ES-I3 (cell line): ENCODE results near the gene BST2.
A peak's percentile ranks its signal among the peaks of the same experiment; 100 is the strongest.

Experiments
- H3K36me3 ChIP-seq: 2 replicates; pipeline ENCODE4 v1.6.1; 2013; ENCODE audit warnings: mild to moderate bottlenecking, low read length, control low read depth, moderate library complexity; ENCODE audit not compliant: insufficient read depth
- H3K4me1 ChIP-seq: 2 replicates; pipeline ENCODE4 v1.6.1; 2013; ENCODE audit warnings: mild to moderate bottlenecking, control low read depth, low read length; ENCODE audit not compliant: insufficient read depth
- H3K9ac ChIP-seq: 2 replicates; pipeline ENCODE4 v1.6.1; 2013; ENCODE audit warnings: low read depth, mild to moderate bottlenecking, low read length, moderate library complexity
- H3K9me3 ChIP-seq: 2 replicates; pipeline ENCODE4 v1.6.1; 2013; ENCODE audit warnings: mild to moderate bottlenecking, low read length, moderate library complexity; ENCODE audit not compliant: control insufficient read depth, insufficient read depth

The BST2 gene, protein sequence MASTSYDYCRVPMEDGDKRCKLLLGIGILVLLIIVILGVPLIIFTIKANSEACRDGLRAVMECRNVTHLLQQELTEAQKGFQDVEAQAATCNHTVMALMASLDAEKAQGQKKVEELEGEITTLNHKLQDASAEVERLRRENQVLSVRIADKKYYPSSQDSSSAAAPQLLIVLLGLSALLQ

DNA sequence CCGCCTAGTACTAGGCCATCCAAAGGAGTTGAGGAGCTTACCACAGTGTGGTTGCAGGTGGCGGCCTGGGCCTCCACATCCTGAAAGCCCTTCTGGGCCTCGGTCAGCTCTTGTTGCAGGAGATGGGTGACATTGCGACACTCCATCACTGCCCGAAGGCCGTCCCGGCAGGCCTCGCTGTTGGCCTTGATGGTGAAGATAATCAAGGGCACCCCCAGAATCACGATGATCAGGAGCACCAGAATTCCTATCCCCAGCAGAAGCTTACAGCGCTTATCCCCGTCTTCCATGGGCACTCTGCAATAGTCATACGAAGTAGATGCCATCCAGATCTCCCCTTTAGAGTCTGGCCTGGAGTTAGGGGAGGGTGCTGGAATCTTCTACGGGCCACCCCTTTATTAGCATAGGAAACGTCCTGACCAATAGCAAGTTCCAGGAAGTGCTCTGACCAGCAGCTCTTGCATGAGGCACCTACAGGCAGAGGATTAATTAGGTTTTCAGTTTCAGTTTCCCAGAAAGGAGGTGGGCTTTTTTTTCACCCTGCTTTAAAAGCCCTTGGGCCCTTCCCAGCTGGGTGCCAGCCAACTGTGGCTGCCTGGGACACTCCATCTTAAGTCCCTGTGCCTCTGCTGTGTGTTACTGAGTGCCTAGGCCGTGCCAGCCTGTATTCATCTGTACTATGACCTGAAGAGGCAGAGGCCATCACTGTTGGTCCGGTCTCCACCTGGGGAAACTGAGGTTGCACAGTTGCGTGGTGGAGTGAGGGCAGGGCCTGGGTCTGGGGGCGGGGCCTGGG is at the start of gene BST2:
Gene BST2 (minus strand): TSS at position 381 of the 796 bp plus-strand sequence. CDS start 55 bp downstream, at position 326.
- H3K4me1 ChIP-seq: peaks cover 19% of the 10 kb centered on the region
- H3K9me3 ChIP-seq: no peaks in the 10 kb centered on the region
- no peaks in the 10 kb centered on the region for H3K36me3 ChIP-seq
- peak within 1 kb of the TSS; percentile 93 for H3K9ac ChIP-seq

DNA sequence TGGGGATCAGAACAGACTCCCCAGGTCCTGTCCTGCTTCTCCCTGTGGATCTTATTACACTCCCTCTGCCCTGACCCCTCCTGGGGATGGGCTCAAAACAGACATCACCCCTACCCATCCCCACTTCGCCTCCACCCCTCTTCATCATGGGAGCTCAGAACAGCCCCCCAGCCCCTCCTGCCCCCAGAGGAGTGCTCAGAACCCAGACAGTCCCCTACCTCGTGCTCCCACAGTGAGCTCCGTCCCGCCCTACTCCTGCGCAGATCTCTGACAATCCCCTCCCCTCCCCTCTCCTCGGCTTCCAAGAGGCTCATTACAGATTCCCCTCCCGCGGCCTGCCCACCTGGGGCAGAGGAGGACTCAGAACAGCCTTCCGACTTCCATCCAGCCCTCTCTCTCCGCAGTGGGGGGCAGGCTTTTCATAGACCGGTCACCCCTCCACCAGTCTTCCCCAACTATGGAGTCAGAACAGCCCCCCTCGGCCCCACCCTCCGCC is 49.2 kb upstream of the BST2 start:
- H3K9me3 ChIP-seq: no peaks in the 10 kb centered on the region
- H3K4me1 ChIP-seq: no peaks in the 10 kb centered on the region
- peak overlapping the region; percentile 32; the same call in 1 of the 2 replicates for H3K9ac ChIP-seq
- no peaks in the 10 kb centered on the region for H3K36me3 ChIP-seq

DNA sequence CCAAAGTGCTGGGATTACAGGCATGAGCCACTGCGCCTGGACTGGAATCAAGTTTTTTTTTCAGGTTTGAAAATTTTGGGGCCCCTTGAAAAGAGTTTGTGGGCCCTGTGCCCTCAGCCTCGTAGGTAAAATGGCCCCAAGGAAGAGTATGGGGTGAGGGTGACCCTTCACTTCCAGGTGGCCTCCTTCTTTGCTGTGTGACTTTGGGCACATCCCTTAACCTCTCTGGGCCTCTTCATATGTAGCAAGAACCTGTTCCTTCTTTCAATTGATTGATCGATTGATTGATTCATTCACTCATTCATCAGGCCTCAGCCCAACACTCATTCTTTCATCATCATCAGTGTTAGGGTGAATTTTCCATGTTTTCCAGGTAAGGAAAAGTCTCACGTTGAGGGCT is 46.4 kb upstream of the BST2 start:
- H3K9ac ChIP-seq: no peak overlapping the region
- no peaks in the 10 kb centered on the region for H3K4me1 ChIP-seq
- H3K9me3 ChIP-seq: no peaks in the 10 kb centered on the region
- H3K36me3 ChIP-seq: no peaks in the 10 kb centered on the region

DNA sequence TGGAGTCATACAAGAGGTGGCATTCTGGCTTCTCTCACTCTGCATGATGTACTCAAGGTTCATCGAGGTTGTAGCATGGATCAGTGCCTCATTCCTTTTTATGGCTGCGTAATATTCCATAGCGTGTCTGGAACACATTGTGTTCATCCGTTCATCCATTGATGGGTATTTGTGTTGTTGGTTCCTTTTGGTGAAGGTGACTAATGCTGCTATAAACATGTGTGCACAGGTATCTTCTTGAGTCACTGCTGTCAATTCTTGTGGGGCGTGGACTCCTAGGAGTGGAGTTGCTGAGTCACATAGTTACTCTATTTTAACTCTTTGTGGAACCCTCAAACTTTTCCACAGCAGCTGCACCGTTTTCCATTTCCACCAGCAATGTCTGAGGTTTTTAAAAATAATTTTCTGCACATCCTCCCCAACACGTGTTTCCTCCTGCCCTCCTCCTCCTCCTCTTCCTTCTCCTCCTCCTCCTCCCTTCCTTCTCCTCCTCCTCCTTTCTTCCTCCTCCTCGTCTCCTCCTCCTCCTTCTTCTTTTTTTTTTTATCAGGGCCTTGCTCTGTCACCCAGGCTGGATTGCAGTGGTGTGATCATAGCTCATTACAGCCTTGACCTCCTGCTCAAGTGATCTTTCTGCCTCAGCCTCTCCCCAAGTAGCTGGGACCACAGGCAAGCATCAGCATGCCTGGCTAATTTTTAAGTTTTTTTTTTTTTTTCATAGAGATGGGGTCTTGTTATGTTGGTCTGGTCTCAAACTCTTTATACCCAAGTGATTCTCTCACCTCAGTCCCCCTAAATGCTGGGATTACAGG is 45.0 kb upstream of the BST2 start:
- Histone ChIP-seq H3K36me3 (no peaks in the 10 kb centered on the region), H3K4me1 (no peaks in the 10 kb centered on the region), H3K9me3 (no peaks in the 10 kb centered on the region), H3K9ac (no peak overlapping the region)

DNA sequence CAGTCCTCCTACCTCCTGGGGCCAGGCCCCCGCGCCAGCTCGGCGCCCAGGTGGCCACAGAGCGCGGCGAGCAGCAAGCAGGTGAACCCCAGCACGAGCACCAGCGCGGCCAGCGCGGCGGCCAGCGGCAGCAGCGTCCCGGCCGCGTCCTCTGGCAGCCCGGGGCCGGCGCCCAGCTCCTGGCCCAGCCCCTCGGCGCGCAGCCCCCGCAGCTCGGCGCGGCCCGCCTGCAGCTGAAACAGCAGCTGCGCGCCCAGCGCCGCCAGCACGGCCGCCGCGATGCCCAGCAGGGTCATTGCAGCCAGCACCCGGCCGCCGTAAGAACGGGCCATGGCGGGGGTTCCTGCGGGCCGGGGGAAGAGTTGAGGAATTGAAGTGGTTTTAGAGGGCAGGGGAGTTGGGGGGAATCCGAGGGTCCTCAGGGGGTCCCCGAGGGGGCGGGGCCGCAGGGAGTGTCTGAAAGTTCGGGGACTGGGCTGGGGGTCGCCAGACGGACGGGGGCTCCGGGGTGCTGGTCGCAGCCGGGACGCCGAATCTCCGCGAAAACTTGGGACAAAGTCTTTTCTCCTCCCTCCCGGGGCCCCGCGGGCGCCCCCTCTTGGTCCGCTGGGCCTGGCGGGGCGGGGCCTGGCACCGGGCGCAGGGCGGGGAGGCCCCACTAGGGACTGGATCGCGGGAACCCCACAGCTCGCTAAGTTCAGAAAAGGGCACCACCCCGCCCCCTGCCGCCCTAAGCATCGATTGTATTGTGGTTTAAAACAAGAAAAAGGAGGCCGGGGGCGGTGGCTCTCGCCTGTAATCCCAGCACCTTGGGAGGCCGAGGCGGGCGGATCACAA is 42.9 kb upstream of the BST2 start, which contains the start of gene TMEM221:
Gene TMEM221 (minus strand): TSS at position 538 of the 837 bp plus-strand sequence. CDS start 206 bp downstream, at position 332.
- no peaks in the 10 kb centered on the region for H3K4me1 ChIP-seq
- H3K9ac ChIP-seq: peak within 1 kb of the TSS; percentile 61

DNA sequence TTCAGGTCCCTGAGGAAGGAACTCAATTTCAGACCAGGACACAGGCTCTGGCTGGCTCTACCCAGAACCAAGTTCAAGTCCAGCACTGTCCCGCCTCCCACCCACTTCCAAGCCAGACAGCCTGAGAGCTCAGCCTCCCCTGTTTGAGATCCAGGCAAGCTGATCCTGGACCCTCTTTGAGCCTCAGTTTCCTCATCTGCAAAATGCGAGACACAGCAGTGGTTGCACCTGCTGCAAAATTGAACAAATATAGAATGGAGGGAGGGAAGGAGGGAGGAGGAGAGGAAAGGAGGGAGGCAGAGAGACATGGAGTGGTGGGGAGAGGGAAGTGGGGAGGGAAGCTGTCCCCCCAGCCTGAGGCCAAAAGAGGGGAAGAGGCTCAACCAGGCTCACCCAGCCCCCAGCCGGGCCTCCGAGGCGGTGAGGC is 42.3 kb upstream of the BST2 start:
- Histone ChIP-seq H3K9me3 (no peaks in the 10 kb centered on the region), H3K36me3 (no peaks in the 10 kb centered on the region), H3K9ac (peak overlapping the region; percentile 61), H3K4me1 (no peaks in the 10 kb centered on the region)

More for the DNA sequence above, 42.9 kb upstream of the BST2 start, which contains the start of gene TMEM221:
- H3K9me3 ChIP-seq: no peaks in the 10 kb centered on the region
- no peaks in the 10 kb centered on the region for H3K36me3 ChIP-seq

DNA sequence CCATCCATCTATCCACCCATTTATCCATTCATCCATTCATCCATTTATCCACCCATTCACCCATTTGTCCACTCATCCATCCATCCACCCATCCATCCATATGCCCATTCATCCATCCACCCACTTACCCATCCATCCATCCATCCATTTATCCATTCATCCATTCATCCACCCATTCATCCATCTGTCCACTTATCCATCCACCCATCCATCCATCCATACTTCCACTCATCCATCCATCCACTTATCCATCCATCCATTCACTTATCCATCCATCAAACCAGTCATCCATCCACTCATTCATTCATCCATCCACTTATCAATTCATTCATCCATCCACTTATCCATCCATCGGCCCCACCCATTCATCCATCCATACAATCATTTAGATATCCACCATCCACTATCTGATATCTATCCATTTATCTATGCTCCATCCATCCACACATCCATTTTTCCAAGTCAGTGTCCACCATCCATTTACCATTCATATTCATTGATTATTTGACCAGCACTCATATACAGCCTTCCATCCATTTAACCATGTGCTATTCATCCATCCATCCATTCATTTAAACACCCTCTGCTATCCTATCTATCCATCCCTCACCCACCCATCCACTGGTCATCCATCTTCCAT is 40.2 kb upstream of the BST2 start:
- Histone ChIP-seq H3K36me3 (no peaks in the 10 kb centered on the region), H3K4me1 (no peaks in the 10 kb centered on the region), H3K9ac (no peak overlapping the region), H3K9me3 (no peaks in the 10 kb centered on the region)

DNA sequence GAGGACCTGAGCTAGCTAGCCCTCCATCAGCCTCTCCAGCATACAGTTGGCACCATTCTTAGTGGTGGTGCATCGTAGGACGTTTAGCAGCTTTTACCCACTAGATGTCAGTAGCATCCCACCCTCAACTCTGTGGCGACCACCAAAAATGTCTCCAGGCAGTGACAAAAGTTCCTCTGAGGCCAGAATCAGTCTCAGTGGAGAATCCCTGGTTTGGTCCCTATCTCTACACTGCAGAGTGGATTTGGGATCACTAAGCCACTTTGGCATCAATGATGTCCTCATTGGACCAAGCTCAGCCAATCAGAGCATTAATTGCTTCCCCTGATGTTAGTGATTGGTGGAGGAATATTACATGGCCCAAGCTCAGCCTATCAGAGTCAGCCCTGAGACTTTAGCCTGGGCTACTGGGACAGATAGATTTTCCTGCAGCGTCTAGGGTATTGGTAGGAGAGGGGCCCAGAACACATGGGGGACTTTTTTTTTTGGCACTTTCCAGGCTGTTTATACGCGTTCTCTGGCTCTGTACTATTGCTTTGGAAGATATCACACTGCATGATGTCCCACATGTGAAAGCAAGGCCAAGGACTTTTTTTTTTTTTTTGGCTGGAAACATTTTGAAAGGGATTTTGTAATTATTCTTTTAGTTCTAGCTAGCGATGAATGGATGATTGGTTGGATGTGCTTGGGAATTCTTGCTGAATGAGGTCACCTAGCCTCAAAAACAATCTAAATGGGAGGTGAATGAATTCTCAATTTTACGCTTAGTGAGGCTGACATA is 36.0 kb upstream of the BST2 start:
- no peak overlapping the region for H3K9ac ChIP-seq
- H3K4me1 ChIP-seq: no peaks in the 10 kb centered on the region
- no peaks in the 10 kb centered on the region for H3K9me3 ChIP-seq
- H3K36me3 ChIP-seq: no peaks in the 10 kb centered on the region

DNA sequence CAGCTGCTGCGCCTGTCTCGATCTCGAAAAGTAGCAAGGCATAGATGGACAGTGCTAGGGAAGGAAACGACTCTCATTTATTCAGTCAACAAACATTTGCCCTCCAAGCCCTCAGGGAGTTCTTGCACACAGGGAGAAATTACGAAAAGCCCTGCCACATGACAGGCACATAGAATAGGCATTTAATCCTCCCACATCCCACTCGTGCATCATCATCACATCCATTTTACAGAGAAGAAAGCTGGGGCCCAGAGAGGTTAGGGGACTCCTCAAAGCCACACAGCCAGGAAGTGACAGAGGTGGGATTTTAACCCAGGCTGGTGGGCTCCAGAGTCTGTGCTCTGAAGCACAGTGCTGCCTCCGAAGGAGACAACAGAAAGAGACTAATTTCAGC is 31.4 kb upstream of the BST2 start:
- Histone ChIP-seq H3K9me3 (no peaks in the 10 kb centered on the region), H3K4me1 (no peaks in the 10 kb centered on the region), H3K9ac (no peak overlapping the region), H3K36me3 (no peaks in the 10 kb centered on the region)

DNA sequence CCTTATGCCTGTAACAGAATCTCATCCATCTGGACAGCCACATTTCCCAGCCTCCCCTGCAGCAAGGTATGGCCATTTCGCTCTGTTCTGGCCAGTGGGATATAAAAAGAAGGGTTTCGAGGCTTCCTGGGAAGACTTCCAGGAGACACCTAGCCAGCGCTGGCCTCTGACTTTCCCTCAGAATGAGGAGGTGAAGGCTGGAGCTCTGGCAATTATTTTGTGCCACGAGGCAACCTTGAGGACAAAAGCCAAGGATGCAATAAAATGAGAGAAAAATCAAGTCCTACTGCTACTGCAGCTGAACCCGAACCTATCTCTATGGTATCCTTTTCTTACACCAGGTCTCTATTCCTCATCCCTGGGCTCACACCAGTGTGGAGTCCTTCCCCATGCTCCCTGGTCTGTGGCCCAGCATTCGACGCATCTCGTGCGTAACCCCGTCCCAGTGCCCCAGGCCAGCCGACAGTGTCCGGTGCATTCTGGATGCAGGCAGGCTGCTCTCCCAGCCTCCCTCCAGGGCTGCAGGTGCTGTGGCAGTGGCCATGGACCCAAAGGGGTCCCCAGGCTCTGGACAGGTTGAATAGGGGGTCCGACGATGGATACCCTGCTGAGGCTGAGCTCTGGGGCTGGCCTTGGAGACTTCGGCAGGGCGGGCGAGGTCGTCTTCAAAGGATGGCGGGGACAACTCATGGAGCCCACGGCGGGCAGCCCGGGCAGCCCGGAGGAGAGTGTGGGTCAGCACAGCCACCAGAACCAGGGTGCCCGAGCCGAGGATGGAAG is 30.9 kb upstream of the BST2 start:
- H3K36me3 ChIP-seq: no peaks in the 10 kb centered on the region
- H3K9ac ChIP-seq: no peak overlapping the region
- no peaks in the 10 kb centered on the region for H3K9me3 ChIP-seq

DNA sequence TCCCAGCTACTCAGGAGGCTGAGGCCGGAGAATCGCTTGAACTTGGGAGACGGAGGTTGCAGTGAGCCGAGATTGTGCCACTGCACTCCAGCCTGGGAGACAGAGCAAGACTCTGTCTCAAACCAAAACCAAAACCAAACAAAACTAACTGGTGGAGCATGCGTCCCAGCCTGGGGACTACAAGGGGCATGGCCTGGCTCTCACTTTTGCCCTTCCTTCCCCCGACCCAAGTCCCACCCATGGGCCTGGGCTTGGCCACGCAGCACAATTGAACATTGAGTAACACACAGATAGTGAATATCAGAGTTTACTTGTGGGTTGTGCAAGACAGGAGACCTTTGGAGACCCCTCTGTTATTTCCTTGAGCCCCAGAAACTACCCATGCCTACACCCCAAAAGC is 29.8 kb upstream of the BST2 start:
- no peaks in the 10 kb centered on the region for H3K36me3 ChIP-seq
- no peaks in the 10 kb centered on the region for H3K9me3 ChIP-seq
- no peak overlapping the region for H3K9ac ChIP-seq
- no peaks in the 10 kb centered on the region for H3K4me1 ChIP-seq

More for the DNA sequence above, 30.9 kb upstream of the BST2 start:
- no peaks in the 10 kb centered on the region for H3K4me1 ChIP-seq

DNA sequence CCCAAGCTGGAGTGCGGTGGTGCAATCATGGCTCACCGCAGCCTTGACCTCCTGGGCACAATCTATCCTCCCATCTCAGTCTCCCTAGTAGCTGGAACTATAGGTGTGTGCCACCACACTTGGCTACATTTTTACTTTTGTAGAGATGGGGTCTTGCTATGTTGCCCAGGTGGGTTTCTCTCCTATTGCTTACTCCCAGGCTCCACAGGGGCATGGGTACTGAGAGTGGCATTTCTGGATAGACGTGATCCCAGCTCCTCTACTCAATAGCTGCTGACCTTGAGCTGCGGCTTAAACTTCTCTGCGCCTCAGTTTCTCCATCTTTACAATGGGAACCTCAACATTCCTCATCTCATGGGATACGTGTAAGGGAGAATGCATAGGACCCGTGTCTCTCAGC is 26.0 kb upstream of the BST2 start:
- no peaks in the 10 kb centered on the region for H3K9me3 ChIP-seq
- H3K9ac ChIP-seq: no peak overlapping the region
- H3K4me1 ChIP-seq: no peaks in the 10 kb centered on the region
- H3K36me3 ChIP-seq: no peaks in the 10 kb centered on the region
